Natural killer cell treated with Interleukin-12 subunit alpha and Interleukin-12 subunit beta and Interleukin-15 and Interleukin-18, amount 100 ng/mL, for 72 hours (primary cell): ENCODE data around the gene MVD. TPM values are rescaled to one million over a fixed set of nuclear protein-coding genes. Genes with fewer than 3 reads are reported as not detected.
A peak's percentile ranks its signal among the peaks of the same experiment; 100 is the strongest.

Source experiments
- ATAC-seq, 2 donors: fragments of 150-1000 bp; cut with Tn5 transposase in 1 of 2; sonication (Bioruptor Pico), chemical (Tn5 transposase) in 1 of 2; 2 replicates each; pipeline ENCODE4 v1.10.0; 2021
- DNase-seq: peaks from one replicate; pipeline ENCODE4 v3.0.0; 2022; ENCODE audit warnings: low spot score
- H3K27ac Mint-ChIP-seq, 2 donors: 1 replicate in 1 of 2; 2 replicates in 1 of 2; pipeline ENCODE4 v1.8.0; 2022; ENCODE audit warnings: mixed read lengths in 2 of 2, mild to moderate bottlenecking in 1 of 2, moderate library complexity in 1 of 2
- H3K27me3 Mint-ChIP-seq, 2 donors: 1 replicate in 1 of 2; 2 replicates in 1 of 2; pipeline ENCODE4 v1.8.0; 2022; ENCODE audit warnings: mixed read lengths in 2 of 2
- H3K36me3 Mint-ChIP-seq: one replicate; pipeline ENCODE4 v1.8.0; 2022; ENCODE audit warnings: mixed read lengths
- H3K4me1 Mint-ChIP-seq, 2 donors: 1 replicate in 1 of 2; 2 replicates in 1 of 2; pipeline ENCODE4 v1.8.0; 2022; ENCODE audit warnings: low read depth in 2 of 2, mixed read lengths in 2 of 2, mild to moderate bottlenecking in 1 of 2
- H3K4me3 Mint-ChIP-seq: one replicate; pipeline ENCODE4 v1.8.0; 2022; ENCODE audit warnings: mixed read lengths
- H3K9me3 Mint-ChIP-seq: 2 replicates; pipeline ENCODE4 v1.8.0; 2022; ENCODE audit warnings: mixed read lengths
- total RNA-seq, 2 donors: library from RNA; stranded (reverse); gene quantifications; one replicate each; pipeline ENCODE4 v1.2.3, GENCODE V29; 2022

MVD gene
- total RNA-seq, 2 donors from 2014 or later: 77.2 to 124 TPM

DNA sequence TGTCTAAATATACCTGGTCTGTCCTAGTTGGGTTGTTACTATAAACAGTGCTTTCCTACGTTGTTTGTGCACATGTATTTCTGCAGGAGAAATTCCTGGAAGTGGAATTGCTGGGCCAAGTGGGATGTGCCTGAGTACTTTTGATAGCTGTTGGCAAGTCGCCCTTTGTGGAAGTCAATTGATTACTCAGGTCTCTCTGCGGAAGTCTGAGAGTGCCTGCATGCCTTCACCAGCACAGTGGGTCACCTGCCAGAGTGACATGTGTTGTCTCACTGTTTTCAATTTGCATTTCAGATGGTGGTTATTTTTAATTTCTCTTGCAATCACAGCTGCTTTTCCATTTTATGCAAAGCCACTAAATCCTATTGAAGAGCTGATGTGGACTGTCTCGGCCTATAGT is 2.3 kb upstream of the MVD start:
- Mint-ChIP-seq H3K36me3 (no peaks in the 10 kb centered on the region), H3K4me3 (peak overlapping the region; percentile 36), H3K27me3 (no peaks in the 10 kb centered on the region), H3K9me3 (no peaks in the 10 kb centered on the region), H3K27ac (no peak overlapping the region), H3K4me1 (peaks cover 13 to 18% of the 10 kb centered on the region in 2 donors)
- no peak for DNase-seq
- no peak for ATAC-seq

GRCh38 chr16:88662222-88662842 is 559 bp downstream of the MVD start:
- no peaks in the 10 kb centered on the region for H3K9me3 Mint-ChIP-seq
- no peak for ATAC-seq
- peak overlapping the region; percentile 43 to 93 for H3K27ac Mint-ChIP-seq
- no peaks in the 10 kb centered on the region for H3K36me3 Mint-ChIP-seq
- no peaks in the 10 kb centered on the region for H3K27me3 Mint-ChIP-seq
- no peak for DNase-seq
- H3K4me1 Mint-ChIP-seq: peaks cover 13 to 19% of the 10 kb centered on the region in 2 donors
- H3K4me3 Mint-ChIP-seq: peak overlapping the region; percentile 86

- H3K4me3 Mint-ChIP-seq: peak overlapping the region; percentile 86
Measured at GRCh38 chr16:88661468-88661867, 1.4 kb downstream of the MVD start.

GRCh38 chr16:88659160-88659559 is 3.7 kb downstream of the MVD start:
- no peaks in the 10 kb centered on the region for H3K36me3 Mint-ChIP-seq
- ATAC-seq (no peak), DNase-seq (no peak)
- H3K4me3 Mint-ChIP-seq: no peak overlapping the region
- H3K27me3 Mint-ChIP-seq: no peaks in the 10 kb centered on the region
- H3K9me3 Mint-ChIP-seq: no peaks in the 10 kb centered on the region
- H3K4me1 Mint-ChIP-seq: peaks cover 18 to 27% of the 10 kb centered on the region in 2 donors
- no peak overlapping the region for H3K27ac Mint-ChIP-seq

More at GRCh38 chr16:88661468-88661867, 1.4 kb downstream of the MVD start:
- H3K36me3 Mint-ChIP-seq: no peaks in the 10 kb centered on the region
- no peaks in the 10 kb centered on the region for H3K9me3 Mint-ChIP-seq
- no peaks in the 10 kb centered on the region for H3K27me3 Mint-ChIP-seq
- DNase-seq (no peak), ATAC-seq (no peak)
- H3K27ac Mint-ChIP-seq: peak overlapping the region; percentile 43 to 93
- peaks cover 13 to 19% of the 10 kb centered on the region in 2 donors for H3K4me1 Mint-ChIP-seq

DNA sequence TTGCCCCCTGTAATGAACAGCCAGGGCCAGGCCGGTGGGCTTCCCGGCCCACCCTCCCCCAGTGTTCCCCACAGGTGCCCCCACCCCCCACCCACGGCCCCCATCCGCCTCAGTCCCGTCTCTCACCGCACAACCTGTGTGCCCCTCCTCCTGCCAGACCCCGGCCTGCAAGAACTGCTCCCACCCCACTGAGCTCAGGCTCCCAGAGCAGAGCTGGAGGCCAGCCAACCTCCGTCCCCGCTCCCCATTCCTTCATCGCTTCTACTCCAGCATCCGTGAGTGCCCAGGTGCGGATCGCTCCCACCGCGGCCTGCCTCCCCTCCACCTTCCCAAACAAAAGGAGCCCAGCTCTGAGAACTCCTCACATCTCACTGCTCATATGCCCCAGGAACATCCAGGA is 4.2 kb downstream of the MVD start:
- H3K9me3 Mint-ChIP-seq: no peaks in the 10 kb centered on the region
- H3K27me3 Mint-ChIP-seq: no peaks in the 10 kb centered on the region

GRCh38 chr16:88657371-88657770 is 5.5 kb downstream of the MVD start:
- Mint-ChIP-seq H3K27ac (no peak overlapping the region), H3K4me1 (peaks cover 29 to 32% of the 10 kb centered on the region in 2 donors), H3K36me3 (no peaks in the 10 kb centered on the region), H3K27me3 (no peaks in the 10 kb centered on the region), H3K4me3 (no peak overlapping the region), H3K9me3 (no peaks in the 10 kb centered on the region)
- ATAC-seq (no peak), DNase-seq (no peak)

More for the DNA sequence above, 4.2 kb downstream of the MVD start:
- H3K27ac Mint-ChIP-seq: no peak overlapping the region
- DNase-seq: no peak
- H3K36me3 Mint-ChIP-seq: no peaks in the 10 kb centered on the region
- peaks cover 22 to 30% of the 10 kb centered on the region in 2 donors for H3K4me1 Mint-ChIP-seq
- no peak for ATAC-seq
- H3K4me3 Mint-ChIP-seq: no peak overlapping the region

DNA sequence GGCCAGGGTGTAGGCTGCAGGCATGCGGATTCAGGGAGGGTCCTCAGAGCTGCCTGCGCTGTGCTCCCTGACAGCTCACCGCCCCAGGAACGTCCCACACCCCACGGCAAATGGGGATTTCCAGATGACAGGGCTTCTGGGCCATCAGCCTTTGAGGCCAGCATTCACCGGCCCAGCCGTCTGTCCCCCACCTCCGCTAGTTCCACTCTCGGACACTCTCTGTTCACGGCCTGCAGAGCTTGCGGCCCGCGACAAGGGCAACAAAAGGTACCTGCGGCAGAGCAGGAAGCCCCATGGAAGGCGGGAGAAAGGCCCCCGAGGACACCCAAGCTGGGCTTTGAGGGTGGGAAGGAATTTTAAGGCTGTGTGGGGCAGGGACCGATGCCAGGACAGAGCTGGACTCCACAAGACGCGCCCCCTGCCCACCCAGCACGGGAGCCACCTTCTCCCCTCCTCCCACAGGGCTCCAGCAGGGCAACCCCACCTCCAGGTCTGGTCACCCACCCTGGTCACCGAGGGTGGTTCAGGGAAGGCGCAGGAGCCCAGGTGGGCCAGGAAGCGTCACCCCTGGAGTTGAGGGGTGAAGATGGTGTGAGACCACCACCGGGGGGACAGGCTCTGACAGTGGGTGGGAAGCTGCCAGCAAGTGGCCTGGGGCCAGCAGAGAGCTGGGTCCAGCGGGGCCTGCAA is 6.5 kb downstream of the MVD start:
- Mint-ChIP-seq H3K4me1 (peaks cover 23 to 32% of the 10 kb centered on the region in 2 donors), H3K27me3 (no peaks in the 10 kb centered on the region), H3K36me3 (no peaks in the 10 kb centered on the region), H3K4me3 (no peak overlapping the region), H3K27ac (no peak overlapping the region), H3K9me3 (no peaks in the 10 kb centered on the region)
- DNase-seq: no peak
- ATAC-seq: no peak

GRCh38 chr16:88655733-88656281 is 7.1 kb downstream of the MVD start:
- H3K4me3 Mint-ChIP-seq: no peak overlapping the region
- H3K27ac Mint-ChIP-seq: no peak overlapping the region
- H3K9me3 Mint-ChIP-seq: no peaks in the 10 kb centered on the region
- peaks cover 23 to 33% of the 10 kb centered on the region in 2 donors for H3K4me1 Mint-ChIP-seq
- H3K36me3 Mint-ChIP-seq: no peaks in the 10 kb centered on the region
- DNase-seq: no peak
- no peak for ATAC-seq
- no peaks in the 10 kb centered on the region for H3K27me3 Mint-ChIP-seq

- no peaks in the 10 kb centered on the region for H3K36me3 Mint-ChIP-seq
- DNase-seq: no peak
- peaks cover 23 to 31% of the 10 kb centered on the region in 2 donors for H3K4me1 Mint-ChIP-seq
- no peaks in the 10 kb centered on the region for H3K27me3 Mint-ChIP-seq
- peak overlapping the region in 1 of 2 donors; percentile 54 for H3K27ac Mint-ChIP-seq
- peak overlapping the region; percentile 17 for H3K4me3 Mint-ChIP-seq
- H3K9me3 Mint-ChIP-seq: no peaks in the 10 kb centered on the region
- no peak for ATAC-seq
Measured at GRCh38 chr16:88655053-88655732, 7.7 kb downstream of the MVD start.

GRCh38 chr16:88654363-88655052 is 8.4 kb downstream of the MVD start:
- Mint-ChIP-seq H3K36me3 (no peaks in the 10 kb centered on the region), H3K27me3 (no peaks in the 10 kb centered on the region), H3K9me3 (no peaks in the 10 kb centered on the region), H3K4me1 (peaks cover 23 to 30% of the 10 kb centered on the region in 2 donors), H3K4me3 (peak overlapping the region; percentile 17), H3K27ac (peak overlapping the region in 1 of 2 donors; percentile 90)
- no peak for ATAC-seq
- DNase-seq: no peak

DNA sequence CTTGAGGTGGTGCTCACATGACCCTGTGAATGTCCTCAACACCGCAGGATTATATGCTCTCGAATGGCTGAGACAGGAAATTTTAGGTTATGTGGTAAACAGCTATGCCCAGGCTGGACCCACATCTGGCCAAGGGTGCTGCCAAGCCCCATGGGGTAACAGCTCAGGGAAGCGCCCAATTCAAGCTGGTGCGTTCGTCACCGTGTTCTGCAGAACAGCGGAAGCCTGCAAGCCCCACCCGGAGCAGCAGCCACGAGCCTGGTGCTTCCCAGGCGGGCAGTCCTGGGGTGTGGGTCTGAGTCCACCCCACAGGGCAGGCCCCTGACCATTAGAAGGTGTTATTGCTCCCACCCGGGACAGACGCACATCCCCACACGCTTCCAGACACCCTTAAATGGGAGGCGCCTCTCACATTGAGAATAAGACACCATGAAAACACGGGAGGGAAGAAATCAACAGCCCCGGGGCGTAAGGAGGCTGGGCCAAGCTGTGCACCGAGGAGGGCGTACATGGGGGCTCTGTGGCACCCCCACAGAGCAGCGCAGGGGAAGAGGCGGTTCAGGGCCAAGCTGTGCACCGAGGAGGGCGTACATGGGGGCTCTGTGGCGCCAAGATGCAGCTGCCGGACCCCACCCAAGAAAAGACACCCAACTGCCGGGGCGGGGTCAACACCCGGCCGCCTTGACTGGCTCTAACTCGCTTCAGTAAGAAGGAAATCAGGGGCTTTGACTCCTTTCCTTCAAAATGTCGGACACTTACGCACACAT is 9.1 kb downstream of the MVD start:
- Mint-ChIP-seq H3K9me3 (no peaks in the 10 kb centered on the region), H3K4me1 (peaks cover 29 to 36% of the 10 kb centered on the region in 2 donors), H3K27ac (peak overlapping the region; percentile 68 to 90), H3K36me3 (no peaks in the 10 kb centered on the region), H3K27me3 (no peaks in the 10 kb centered on the region), H3K4me3 (peak overlapping the region; percentile 61)
- ATAC-seq: no peak
- no peak for DNase-seq

DNA sequence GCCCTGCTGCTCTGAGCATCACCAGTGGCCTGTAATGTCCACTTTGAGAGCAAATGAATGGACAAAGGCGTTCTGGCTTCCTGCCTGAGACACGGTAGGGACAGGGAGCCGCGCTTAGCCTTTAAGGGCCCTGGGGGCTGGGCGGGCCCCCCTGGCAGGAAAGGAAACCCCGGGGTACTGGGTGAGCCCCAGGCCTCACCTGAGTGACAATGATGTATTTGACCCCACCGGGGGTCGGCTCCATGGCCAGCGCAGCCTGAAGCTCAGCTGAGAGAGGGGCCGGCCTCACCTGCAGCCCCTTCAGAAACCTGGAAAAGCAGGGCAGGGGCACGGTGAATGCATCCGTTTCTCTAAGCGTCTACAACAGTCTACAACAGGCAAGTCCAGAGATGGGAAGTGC is 9.8 kb downstream of the MVD start:
- no peaks in the 10 kb centered on the region for H3K27me3 Mint-ChIP-seq
- H3K4me3 Mint-ChIP-seq: peak overlapping the region; percentile 61
- H3K36me3 Mint-ChIP-seq: no peaks in the 10 kb centered on the region
- H3K9me3 Mint-ChIP-seq: no peaks in the 10 kb centered on the region
- ATAC-seq: no peak
- DNase-seq: no peak
- H3K4me1 Mint-ChIP-seq: peaks cover 29 to 36% of the 10 kb centered on the region in 2 donors
- peak overlapping the region; percentile 68 to 90 for H3K27ac Mint-ChIP-seq

GRCh38 chr16:88652762-88653063 is 10.2 kb downstream of the MVD start:
- Mint-ChIP-seq H3K4me3 (peak overlapping the region; percentile 61), H3K4me1 (peaks cover 29 to 36% of the 10 kb centered on the region in 2 donors), H3K36me3 (no peaks in the 10 kb centered on the region), H3K9me3 (no peaks in the 10 kb centered on the region), H3K27ac (peak overlapping the region; percentile 90 to 94), H3K27me3 (no peaks in the 10 kb centered on the region)
- DNase-seq (no peak), ATAC-seq (no peak)
